Stimulated activated CD4-positive, alpha-beta T cell treated with anti-CD3 and anti-CD28 coated beads, Interleukin-4, amount 100 ng/mL, for 48 hours (primary cell): Measurements from ENCODE around the gene TMEM255B.
"Not testable (repeated sequence)": the region's sequence is repeated elsewhere in the genome, so short reads cannot be mapped to it uniquely, and the experiment has no call there.

Experiments
- DNase-seq, 2 donors: peaks; one replicate each; pipeline ENCODE4 v3.0.0-alpha.2; 2020; ENCODE audit warnings: low read depth in 2 of 2

Gene TMEM255B

GRCh38 chr13:113787694-113788093 is 28.7 kb downstream of the TMEM255B start:
- no peak for DNase-seq

- no peak for DNase-seq
Measured at GRCh38 chr13:113788413-113789135, 29.5 kb downstream of the TMEM255B start.

- no peak for DNase-seq
Measured at GRCh38 chr13:113789167-113789566, 30.1 kb downstream of the TMEM255B start.

GRCh38 chr13:113789931-113790330 is 30.9 kb downstream of the TMEM255B start:
- DNase-seq = not testable (repeated sequence)

- DNase-seq = no peak
Measured at GRCh38 chr13:113791226-113791625, 32.2 kb downstream of the TMEM255B start.

- DNase-seq = no peak
Measured at GRCh38 chr13:113791761-113792160, 32.7 kb downstream of the TMEM255B start.

- DNase-seq = no peak
Measured at GRCh38 chr13:113792236-113792770, 33.3 kb downstream of the TMEM255B start.

- no peak for DNase-seq
Measured at GRCh38 chr13:113792886-113793717, 34.1 kb downstream of the TMEM255B start.

GRCh38 chr13:113793718-113794085 is 34.7 kb downstream of the TMEM255B start:
- DNase-seq = no peak

- no peak for DNase-seq
Measured at GRCh38 chr13:113794086-113794485, 35.1 kb downstream of the TMEM255B start.

- no peak for DNase-seq
Measured at GRCh38 chr13:113794764-113795173, 35.7 kb downstream of the TMEM255B start.

- DNase-seq = not testable (repeated sequence)
Measured at GRCh38 chr13:113795362-113795761, 36.3 kb downstream of the TMEM255B start.

GRCh38 chr13:113796211-113796963 is 37.4 kb downstream of the TMEM255B start:
- no peak for DNase-seq

GRCh38 chr13:113796964-113797676 is 38.1 kb downstream of the TMEM255B start:
- DNase-seq = no peak

- no peak for DNase-seq
Measured at GRCh38 chr13:113798200-113798811, 39.3 kb downstream of the TMEM255B start.

- DNase-seq = no peak
Measured at GRCh38 chr13:113800576-113800926, 41.5 kb downstream of the TMEM255B start.

GRCh38 chr13:113801289-113801961 is 42.4 kb downstream of the TMEM255B start:
- no peak for DNase-seq

GRCh38 chr13:113802090-113802531 is 43.1 kb downstream of the TMEM255B start:
- no peak for DNase-seq

GRCh38 chr13:113802761-113803160 is 43.7 kb downstream of the TMEM255B start:
- no peak for DNase-seq

GRCh38 chr13:113803409-113804016 is 44.5 kb downstream of the TMEM255B start:
- DNase-seq = no peak
